AG04450 (cell line): ENCODE data around the gene P2RY6. TPM values are rescaled to one million over a fixed set of nuclear protein-coding genes. Genes with fewer than 3 reads are reported as not detected.

Experiments
- CTCF ChIA-PET: fragments of 300-600, 350-600 bp; formaldehyde crosslinking; extraction: SDS; loops from one replicate; lab custom pipeline; 2022; ENCODE audit warnings: antibody characterized with exemption, inconsistent platforms; lab: Charles Lee
- POLR2A ChIA-PET: fragments of 350-600 bp; formaldehyde crosslinking; extraction: SDS; loops from one replicate; lab custom pipeline; 2021; ENCODE audit warnings: antibody characterized with exemption, inconsistent platforms; lab: Yijun Ruan, JAX
- DNase-seq: peaks from one replicate; pipeline ENCODE4 v3.0.0-alpha.2; 2011; ENCODE audit warnings: low read depth, low spot score
- H3K27ac ChIP-seq: one replicate; pipeline ENCODE4 v1.5.1; 2012; ENCODE audit warnings: low read depth, low read length, control low read depth
- H3K27me3 ChIP-seq: one replicate; pipeline ENCODE4 v1.6.0; 2012; ENCODE audit warnings: low read length; ENCODE audit not compliant: control insufficient read depth, insufficient read depth
- H3K4me3 ChIP-seq: 2 replicates; pipeline ENCODE4 v1.5.1; 2011; ENCODE audit warnings: mild to moderate bottlenecking, low read depth, low read length, control low read depth
- H3K9me3 ChIP-seq: 2 replicates; pipeline ENCODE4 v1.5.1; 2012; ENCODE audit warnings: low read length; ENCODE audit not compliant: control insufficient read depth, insufficient read depth
- polyA plus RNA-seq: library from polyadenylated mRNA; depleted of rRNA; stranded (reverse); fragments of >200 nt; gene quantifications from 2 replicates; pipeline ENCODE4 v1.2.3, GENCODE V29; 2011
- TF ChIP-seq, protein P1 (sequence below): IDR thresholded peaks from 2 replicates; pipeline ENCODE4 v1.5.1; 2011; ENCODE audit warnings: low read depth, low read length, control low read depth, inconsistent platforms

The P2RY6 gene
- polyA plus RNA-seq, 1 experiment: not detected

DNA sequence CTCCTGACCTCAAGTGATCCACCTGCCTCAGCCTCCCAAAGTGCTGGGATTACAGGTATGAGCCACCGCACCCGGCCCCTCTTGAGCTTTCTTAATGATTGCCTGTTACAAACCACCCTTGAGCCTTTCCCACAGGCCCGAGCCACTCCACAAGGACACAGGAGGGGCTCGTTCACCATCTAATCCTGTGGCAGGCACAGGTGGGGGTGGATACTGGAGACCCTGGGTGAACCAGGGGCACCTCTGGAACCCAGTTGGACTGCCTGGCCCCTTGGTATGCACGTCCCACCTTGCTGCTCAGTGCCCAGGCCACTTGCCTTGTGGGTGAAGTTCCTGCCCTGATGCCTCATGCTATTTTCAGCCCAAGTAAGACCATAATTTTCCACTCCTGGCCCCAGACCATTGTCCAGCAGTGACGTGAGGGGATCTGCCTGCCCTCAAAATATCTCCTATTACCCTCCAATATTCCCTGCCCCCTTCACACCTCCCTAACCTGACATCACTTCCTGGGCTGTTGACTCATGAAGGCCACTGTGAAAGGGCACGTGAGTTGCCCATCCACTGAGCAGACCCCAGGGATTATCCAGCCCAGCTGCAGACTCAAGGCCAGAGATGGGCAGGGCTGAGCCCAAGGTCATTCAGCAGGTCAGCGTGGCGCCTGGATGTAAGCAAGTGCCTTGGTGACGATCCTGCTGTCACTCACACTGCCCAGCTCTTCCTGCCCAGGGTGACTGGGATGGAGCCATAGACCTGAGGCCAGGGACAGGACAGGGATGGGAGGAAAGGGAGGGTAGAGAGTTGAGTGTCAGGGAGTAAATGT, 34.5 kb upstream of the P2RY6 start:
- DNase-seq: no peak
- ChIA-PET CTCF (interaction anchor here (0.5 to 2.5 kb wide), 5 partner anchors 17 to 512 kb away, joined by 3 to 12 read pairs (median 3); no protein-coding TSS in a partner anchor), POLR2A (no interaction called here)
- no peak overlapping the region for H3K27ac ChIP-seq
- H3K27me3 ChIP-seq: no peaks in the 10 kb centered on the region
- H3K9me3 ChIP-seq: peaks cover 4% of the 10 kb centered on the region; the same call in 1 of the 2 replicates
- no peak overlapping the region for H3K4me3 ChIP-seq
- TF ChIP-seq, protein P1, sequence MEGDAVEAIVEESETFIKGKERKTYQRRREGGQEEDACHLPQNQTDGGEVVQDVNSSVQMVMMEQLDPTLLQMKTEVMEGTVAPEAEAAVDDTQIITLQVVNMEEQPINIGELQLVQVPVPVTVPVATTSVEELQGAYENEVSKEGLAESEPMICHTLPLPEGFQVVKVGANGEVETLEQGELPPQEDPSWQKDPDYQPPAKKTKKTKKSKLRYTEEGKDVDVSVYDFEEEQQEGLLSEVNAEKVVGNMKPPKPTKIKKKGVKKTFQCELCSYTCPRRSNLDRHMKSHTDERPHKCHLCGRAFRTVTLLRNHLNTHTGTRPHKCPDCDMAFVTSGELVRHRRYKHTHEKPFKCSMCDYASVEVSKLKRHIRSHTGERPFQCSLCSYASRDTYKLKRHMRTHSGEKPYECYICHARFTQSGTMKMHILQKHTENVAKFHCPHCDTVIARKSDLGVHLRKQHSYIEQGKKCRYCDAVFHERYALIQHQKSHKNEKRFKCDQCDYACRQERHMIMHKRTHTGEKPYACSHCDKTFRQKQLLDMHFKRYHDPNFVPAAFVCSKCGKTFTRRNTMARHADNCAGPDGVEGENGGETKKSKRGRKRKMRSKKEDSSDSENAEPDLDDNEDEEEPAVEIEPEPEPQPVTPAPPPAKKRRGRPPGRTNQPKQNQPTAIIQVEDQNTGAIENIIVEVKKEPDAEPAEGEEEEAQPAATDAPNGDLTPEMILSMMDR: no peak

DNA sequence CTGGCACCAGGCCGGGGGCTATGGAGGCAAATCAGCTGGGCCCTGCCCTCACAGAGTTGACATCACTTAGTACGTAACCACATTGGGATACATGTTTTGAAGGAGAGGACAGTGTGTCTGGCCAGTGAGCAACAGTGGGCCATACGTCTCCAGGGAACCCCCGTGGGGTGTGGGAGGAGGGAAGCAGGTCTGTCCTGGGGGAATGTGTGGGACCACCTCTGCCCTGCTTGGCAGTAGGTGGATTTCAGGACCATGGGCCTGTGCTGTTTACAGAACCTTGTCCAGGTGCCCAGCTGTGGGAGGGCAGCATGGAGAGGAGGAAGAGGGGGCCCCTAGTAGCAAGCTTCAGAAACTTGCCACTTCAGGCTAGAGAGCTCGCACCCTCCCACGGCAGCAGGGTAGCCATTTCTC, 33.0 kb upstream of the P2RY6 start:
- Histone ChIP-seq H3K4me3 (no peak overlapping the region), H3K9me3 (peaks cover 4% of the 10 kb centered on the region; the same call in 1 of the 2 replicates), H3K27me3 (no peaks in the 10 kb centered on the region), H3K27ac (no peak overlapping the region)
- ChIA-PET CTCF (interaction anchor here (1.1 to 1.8 kb wide), 2 partner anchors 68 to 407 kb away, joined by 5 to 7 read pairs; no protein-coding TSS in a partner anchor), POLR2A (no interaction called here)
- TF ChIP-seq, protein P1: no peak
- no peak for DNase-seq

DNA sequence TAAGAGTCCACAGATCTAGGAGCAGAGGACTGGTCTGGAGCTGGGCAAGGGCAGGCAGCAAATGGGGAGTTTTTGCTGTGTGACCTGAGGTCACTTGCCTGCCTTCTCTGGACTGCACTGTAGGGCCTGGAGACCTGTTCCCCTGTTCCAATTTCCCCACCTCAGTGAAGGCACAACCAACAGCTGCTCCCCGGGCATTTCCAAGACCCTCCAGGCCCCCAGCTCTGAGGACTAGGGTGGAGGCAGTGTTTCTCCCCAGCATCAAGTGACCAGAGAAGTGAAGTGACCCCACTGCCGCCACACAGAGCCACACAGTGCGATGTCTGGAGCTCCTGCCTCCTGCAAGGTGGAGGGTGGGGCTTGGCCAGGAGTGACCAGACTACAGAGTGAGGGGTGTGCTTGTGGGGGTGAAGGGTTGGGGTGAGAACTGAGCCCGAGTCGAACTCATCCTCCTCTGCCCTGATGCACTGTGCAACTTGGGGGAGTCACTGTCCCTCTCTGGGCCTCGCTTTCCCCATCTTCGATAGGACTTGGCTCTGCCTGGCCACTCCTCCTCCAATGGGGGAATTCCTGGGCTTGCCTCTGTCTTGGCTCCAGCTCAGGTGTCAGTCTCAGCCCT, 32.5 kb upstream of the P2RY6 start:
- ChIA-PET CTCF (interaction anchor here (1.1 to 1.8 kb wide), 2 partner anchors 50 to 408 kb away, joined by 6 to 7 read pairs; no protein-coding TSS in a partner anchor), POLR2A (no interaction called here)
- peaks cover 4% of the 10 kb centered on the region; the same call in 1 of the 2 replicates for H3K9me3 ChIP-seq
- H3K27me3 ChIP-seq: no peaks in the 10 kb centered on the region
- TF ChIP-seq, protein P1: no peak
- H3K27ac ChIP-seq: no peak overlapping the region
- no peak overlapping the region for H3K4me3 ChIP-seq
- DNase-seq: no peak

DNA sequence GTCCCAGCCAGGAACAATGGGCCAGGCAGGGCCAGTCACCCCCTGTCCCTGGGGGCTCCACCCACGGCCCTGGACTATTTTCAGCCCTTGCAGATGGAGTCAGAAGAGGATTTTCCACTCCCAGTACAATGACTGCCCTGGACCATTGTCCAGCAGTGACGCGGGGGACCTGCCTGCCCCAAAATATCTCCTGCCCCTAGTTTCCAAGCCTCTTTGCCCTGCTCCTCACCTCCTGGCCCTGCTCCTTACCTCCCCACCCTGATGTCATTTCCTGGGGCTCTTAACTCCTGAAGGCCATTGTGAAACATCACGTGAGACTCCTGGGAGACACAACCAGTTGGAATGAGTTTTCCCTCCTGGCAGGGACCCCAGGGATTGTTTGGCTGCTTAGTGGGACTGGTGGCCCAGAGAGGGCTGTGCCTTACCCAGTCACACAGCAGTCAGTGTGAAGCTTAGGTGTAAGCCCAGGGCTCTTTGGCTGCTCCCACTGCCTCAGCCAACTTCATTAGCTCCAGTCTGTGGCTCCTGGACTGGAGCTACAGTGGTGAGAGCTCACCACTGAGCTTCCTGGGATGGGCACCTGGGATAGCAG, 31.9 kb upstream of the P2RY6 start:
- no peak for DNase-seq
- Histone ChIP-seq H3K4me3 (no peak overlapping the region), H3K9me3 (no peaks in the 10 kb centered on the region), H3K27ac (no peak overlapping the region), H3K27me3 (no peaks in the 10 kb centered on the region)
- ChIA-PET POLR2A (no interaction called here), CTCF (interaction anchor here (1.1 to 1.8 kb wide), 2 partner anchors 49 to 409 kb away, joined by 6 to 7 read pairs; no protein-coding TSS in a partner anchor)
- TF ChIP-seq, protein P1: no peak
